ENCODE results near the gene RBM38. TPM values are rescaled to one million over a fixed set of nuclear protein-coding genes. Genes with fewer than 3 reads are reported as not detected.

RBM38 gene
- total RNA-seq, 1 experiment from 2014 or later, result 39.9 TPM

GRCh38 chr20:57341663-57342062, 49.5 kb upstream of the RBM38 start:
- peaks cover 4% of the 10 kb centered on the region for H3K27me3 ChIP-seq (ENCODE audit: control insufficient read depth, insufficient read depth, low read length)
- no peak overlapping the region for H3K4me3 ChIP-seq (ENCODE audit: low read depth in 2 of 2, low read length in 2 of 2)
- intact Hi-C loops (cut with micrococcal nuclease; ENCODE audit: unreplicated experiment), result no loop called here
- H3K9me3 ChIP-seq (ENCODE audit: control insufficient read depth, insufficient read depth, low read depth, low read length), result no peaks in the 10 kb centered on the region
- CTCF ChIA-PET, result no interaction called here
- in situ Hi-C loops (cut with HindIII; ENCODE audit: low pct_unique_long_range_greater_than_20kb, low sequenced_read_pairs), result no loop called here
- no peaks in the 10 kb centered on the region; the same call in 1 of the 2 replicates for H3K36me3 ChIP-seq (ENCODE audit: control insufficient read depth, insufficient read depth, low read length)
- TF ChIP-seq POLR2AphosphoS5 (IDR thresholded peaks at IDR 0.05; ENCODE audit: low read depth, low read length) (no peak), TCF7L2 (IDR thresholded peaks at IDR 0.05; ENCODE audit: low read depth, low read length) (no peak), REST (IDR thresholded peaks at IDR 0.05; ENCODE audit: insufficient read depth in 1 of 2, low read depth in 2 of 2, low read length in 1 of 2) (no peak), SIN3A (IDR thresholded peaks at IDR 0.05; ENCODE audit: borderline replicate concordance, insufficient read depth, low read depth, low read length) (no peak), CTCF (IDR thresholded peaks at IDR 0.05) (no peak)
- BruUV-seq (replicated peaks), result no TSS peak
- H3K4me1 ChIP-seq (ENCODE audit: control insufficient read depth, insufficient read depth, low read length), result no peaks in the 10 kb centered on the region
- no peak overlapping the region for H3K27ac ChIP-seq (ENCODE audit: low read length)
- POLR2A ChIA-PET, result no interaction called here
- ATAC-seq (no peak), DNase-seq (ENCODE audit: low read depth, low spot score) (no peak)

- ChIA-PET POLR2A (no interaction called here), CTCF (interaction anchor here (0.7 kb wide), 1 partner anchor 104 kb away, joined by 3 read pairs; no protein-coding TSS in a partner anchor)
- ATAC-seq (no peak), DNase-seq (ENCODE audit: low read depth, low spot score) (no peak)
- H3K9me3 ChIP-seq (ENCODE audit: control insufficient read depth, insufficient read depth, low read depth, low read length), result no peaks in the 10 kb centered on the region
- no peaks in the 10 kb centered on the region for H3K4me1 ChIP-seq (ENCODE audit: control insufficient read depth, insufficient read depth, low read length)
- intact Hi-C loops (cut with micrococcal nuclease; ENCODE audit: unreplicated experiment) (no loop called here), in situ Hi-C loops (cut with HindIII; ENCODE audit: low pct_unique_long_range_greater_than_20kb, low sequenced_read_pairs) (no loop called here)
- BruUV-seq (replicated peaks), result no TSS peak
- H3K4me3 ChIP-seq (ENCODE audit: low read depth in 2 of 2, low read length in 2 of 2), result no peak overlapping the region
- no peak overlapping the region for H3K27ac ChIP-seq (ENCODE audit: low read length)
- TF ChIP-seq SIN3A (IDR thresholded peaks at IDR 0.05; ENCODE audit: borderline replicate concordance, insufficient read depth, low read depth, low read length) (no peak), REST (IDR thresholded peaks at IDR 0.05; ENCODE audit: insufficient read depth in 1 of 2, low read depth in 2 of 2, low read length in 1 of 2) (no peak), POLR2AphosphoS5 (IDR thresholded peaks at IDR 0.05; ENCODE audit: low read depth, low read length) (no peak), TCF7L2 (IDR thresholded peaks at IDR 0.05; ENCODE audit: low read depth, low read length) (no peak), CTCF (IDR thresholded peaks at IDR 0.05) (no peak)
- H3K36me3 ChIP-seq (ENCODE audit: control insufficient read depth, insufficient read depth, low read length), result no peaks in the 10 kb centered on the region; the same call in 1 of the 2 replicates
- peaks cover 4% of the 10 kb centered on the region for H3K27me3 ChIP-seq (ENCODE audit: control insufficient read depth, insufficient read depth, low read length)
These were observed 48.4 kb upstream of the RBM38 start for GRCh38 chr20:57342829-57343228.

Measured in Panc1 (cell line).